Smooth muscle cell of the coronary artery (primary cell): ENCODE data around the gene PSMC5. TPM values are rescaled to one million over a fixed set of nuclear protein-coding genes. Genes with fewer than 3 reads are reported as not detected.

ENCODE experiments used
- total RNA-seq: library from RNA; depleted of rRNA; stranded (reverse); fragments of >200 nt; gene quantifications from 2 replicates; pipeline ENCODE4 v1.2.3, GENCODE V29; 2014; ENCODE audit warnings: low replicate concordance

Gene PSMC5
- 96.3 and 113 TPM in 2 replicates for total RNA-seq

GRCh38 chr17:63827002-63827800, at the start of gene PSMC5, which contains the start of gene FTSJ3:
Gene PSMC5 (plus strand): TSS chr17:63827431. CDS start chr17:63827491, 60 bp downstream.
Gene FTSJ3 (minus strand): TSS chr17:63827663. CDS start chr17:63826902, 761 bp downstream.

DNA sequence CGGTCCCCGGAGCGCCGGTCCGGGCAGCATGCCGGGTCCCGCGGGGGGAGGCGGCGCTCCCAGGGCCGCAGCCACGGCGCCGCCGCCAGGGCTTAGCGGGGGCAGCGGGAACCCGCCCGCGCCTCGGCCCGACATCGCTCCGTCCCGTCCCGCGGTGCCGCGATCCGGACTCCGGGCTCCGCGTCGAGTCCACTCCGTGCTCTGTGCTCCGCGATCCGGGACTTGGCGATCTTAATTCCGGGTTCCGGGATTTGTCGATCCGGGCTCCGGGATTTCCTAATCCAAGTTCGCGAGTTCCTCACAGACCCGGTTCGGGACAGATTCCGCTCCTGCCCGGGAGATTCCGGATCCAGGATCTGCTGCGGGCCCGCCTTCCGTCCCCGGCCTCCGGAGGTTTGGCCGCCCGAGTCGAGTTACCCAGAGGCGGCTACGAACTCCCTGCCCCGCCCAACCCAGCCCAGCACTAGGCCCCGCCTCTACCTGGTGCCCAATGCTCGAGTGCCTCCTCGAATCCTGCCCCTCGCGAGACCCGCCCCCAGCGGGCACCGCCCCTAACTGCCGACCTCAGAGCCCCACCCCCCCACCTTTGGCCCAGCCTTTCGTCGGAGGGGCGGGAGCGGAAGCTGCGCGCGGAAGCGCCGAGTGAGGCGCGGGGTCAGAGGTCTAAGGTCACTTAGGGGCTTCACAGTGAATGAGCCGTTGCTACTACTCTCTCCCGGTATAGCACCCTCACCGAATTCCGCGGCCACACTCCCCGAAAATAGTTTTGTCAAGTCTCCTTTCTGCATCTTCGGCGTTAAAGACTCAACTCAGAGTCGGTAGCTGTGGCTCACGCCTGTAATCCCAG, 15.5 kb downstream of the PSMC5 start, which contains the start of gene SMARCD2:
SMARCD2 (minus strand) TSS at position 146 of the 847 bp plus-strand sequence; CDS start at position 135, 11 bp downstream.

DNA sequence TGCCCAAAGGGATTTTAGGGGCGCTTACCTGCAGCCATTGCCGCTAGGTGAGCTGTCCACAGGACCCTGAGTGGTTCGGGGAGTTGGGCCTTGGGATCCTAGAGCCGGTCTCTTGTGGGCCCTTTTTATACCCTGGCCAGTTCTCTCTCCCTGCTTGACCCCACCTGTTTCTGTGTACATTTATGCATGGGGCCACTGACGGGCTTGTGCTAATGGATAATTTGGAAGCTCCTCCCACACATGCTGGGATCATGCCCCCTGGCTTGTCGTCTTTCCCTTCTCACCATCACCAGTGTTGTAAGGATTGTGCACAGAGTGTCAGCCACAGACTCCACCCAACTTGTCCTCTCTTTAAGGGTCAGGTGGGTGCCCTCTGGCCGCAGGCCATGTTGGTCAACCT, 46.3 kb downstream of the PSMC5 start, which contains the start of gene CSH2:
CSH2 (minus strand) TSS at position 101 of the 400 bp plus-strand sequence; CDS start at position 38, 63 bp downstream.

Other genes starting within 250 kb of the PSMC5 start
- 8.5 and 13.6 TPM in 2 replicates for gene TACO1, start 226.5 kb upstream of the PSMC5 start, total RNA-seq
- 27.4 and 42.9 TPM in 2 replicates for gene MAP3K3, start 205.0 kb upstream of the PSMC5 start, total RNA-seq
- gene LIMD2, start 127.3 kb upstream of the PSMC5 start, total RNA-seq: 1.1 and 7.4 TPM in 2 replicates
- 14.0 and 22.5 TPM in 2 replicates for gene STRADA, start 85.6 kb upstream of the PSMC5 start, total RNA-seq
- gene CCDC47, start 53.8 kb upstream of the PSMC5 start, total RNA-seq: 59.0 and 97.6 TPM in 2 replicates
- gene DDX42, start 53.3 kb upstream of the PSMC5 start, total RNA-seq: 53.7 and 57.8 TPM in 2 replicates
- gene FTSJ3, start 232 bp downstream of the PSMC5 start, total RNA-seq: 61.0 and 70.8 TPM in 2 replicates
- 75.8 and 83.0 TPM in 2 replicates for gene SMARCD2, start 15.3 kb downstream of the PSMC5 start, total RNA-seq
- not detected in 2 replicates for gene CSH2, start 46.2 kb downstream of the PSMC5 start, total RNA-seq
- not detected in 2 replicates for gene GH2, start 54.5 kb downstream of the PSMC5 start, total RNA-seq
- gene CSH1, start 69.1 kb downstream of the PSMC5 start, total RNA-seq: not detected in 2 replicates
- not detected in 2 replicates for gene CSHL1, start 83.8 kb downstream of the PSMC5 start, total RNA-seq
- gene GH1, start 91.4 kb downstream of the PSMC5 start, total RNA-seq: not detected in 2 replicates
- gene CD79B, start 104.9 kb downstream of the PSMC5 start, total RNA-seq: 1.8 TPM in 1 of 2 replicates, not detected in the other
- gene SCN4A, start 145.5 kb downstream of the PSMC5 start, total RNA-seq: not detected in 2 replicates
- 0.15 and 0.70 TPM in 2 replicates for gene PRR29, start 170.9 kb downstream of the PSMC5 start, total RNA-seq
- 1.8 and 7.6 TPM in 2 replicates for gene ICAM2, start 193.2 kb downstream of the PSMC5 start, total RNA-seq